ENCODE data around the gene ITGB8. TPM values are rescaled to one million over a fixed set of nuclear protein-coding genes. Genes with fewer than 3 reads are reported as not detected.

ITGB8 gene
- total RNA-seq, 1 donor from 2014 or later, result 7.9 TPM

GRCh38 chr7:20444030-20444800 lies 113.5 kb downstream of the ITGB8 start:
- H3K9me3 ChIP-seq, result no peaks in the 10 kb centered on the region
- no peak for DNase-seq (ENCODE audit: low spot score in 2 of 2)
- intact Hi-C loops (cut with DNase I), result no loop called here
- H3K27ac ChIP-seq, result no peak overlapping the region
- H3K4me1 ChIP-seq, result no peaks in the 10 kb centered on the region
- H3K27me3 ChIP-seq, result no peaks in the 10 kb centered on the region
- no peak overlapping the region for H3K4me3 ChIP-seq
- H3K36me3 ChIP-seq, result no peaks in the 10 kb centered on the region
- no peak for TF ChIP-seq CTCF (IDR thresholded peaks at IDR 0.05)

- no peaks in the 10 kb centered on the region for H3K9me3 ChIP-seq
- TF ChIP-seq CTCF (IDR thresholded peaks at IDR 0.05), result no peak
- intact Hi-C loops (cut with DNase I), result no loop called here
- no peak overlapping the region for H3K27ac ChIP-seq
- no peaks in the 10 kb centered on the region for H3K27me3 ChIP-seq
- DNase-seq (ENCODE audit: low spot score in 2 of 2), result no peak
- H3K36me3 ChIP-seq, result no peaks in the 10 kb centered on the region
- no peaks in the 10 kb centered on the region for H3K4me1 ChIP-seq
- H3K4me3 ChIP-seq, result no peak overlapping the region
These were observed 116.4 kb downstream of the ITGB8 start for GRCh38 chr7:20447021-20447650.

GRCh38 chr7:20449176-20449575 lies 118.5 kb downstream of the ITGB8 start:
- no peak for DNase-seq (ENCODE audit: low spot score in 2 of 2)
- Histone ChIP-seq H3K27ac (no peak overlapping the region), H3K27me3 (no peaks in the 10 kb centered on the region), H3K4me3 (no peak overlapping the region), H3K4me1 (no peaks in the 10 kb centered on the region), H3K9me3 (no peaks in the 10 kb centered on the region), H3K36me3 (no peaks in the 10 kb centered on the region)
- intact Hi-C loops (cut with DNase I), result no loop called here
- TF ChIP-seq CTCF (IDR thresholded peaks at IDR 0.05), result no peak

GRCh38 chr7:20450536-20450935 lies 119.8 kb downstream of the ITGB8 start:
- DNase-seq (ENCODE audit: low spot score in 2 of 2), result no peak
- TF ChIP-seq CTCF (IDR thresholded peaks at IDR 0.05), result no peak
- Histone ChIP-seq H3K4me3 (no peak overlapping the region), H3K27ac (no peak overlapping the region), H3K36me3 (no peaks in the 10 kb centered on the region), H3K27me3 (no peaks in the 10 kb centered on the region), H3K9me3 (no peaks in the 10 kb centered on the region), H3K4me1 (no peaks in the 10 kb centered on the region)
- intact Hi-C loops (cut with DNase I), result no loop called here

- no peak overlapping the region for H3K27ac ChIP-seq
- H3K4me3 ChIP-seq, result no peak overlapping the region
- no peaks in the 10 kb centered on the region for H3K36me3 ChIP-seq
- TF ChIP-seq CTCF (IDR thresholded peaks at IDR 0.05), result no peak
- H3K9me3 ChIP-seq, result no peaks in the 10 kb centered on the region
- H3K27me3 ChIP-seq, result no peaks in the 10 kb centered on the region
- intact Hi-C loops (cut with DNase I), result no loop called here
- H3K4me1 ChIP-seq, result no peaks in the 10 kb centered on the region
- DNase-seq (ENCODE audit: low spot score in 2 of 2), result no peak
These were observed 123.5 kb downstream of the ITGB8 start for GRCh38 chr7:20454202-20454601.

All from ascending aorta (tissue), 2 donors.